GM12878 (cell line): ENCODE results near the gene GMCL2. TPM values are rescaled to one million over a fixed set of nuclear protein-coding genes. Genes with fewer than 3 reads are reported as not detected.

Experiments
- ATF3 ChIP-seq: IDR thresholded peaks from 2 replicates; pipeline ENCODE4 v1.6.1; 2011; ENCODE audit warnings: low read depth, mild to moderate bottlenecking, low read length, moderate library complexity, borderline replicate concordance; ENCODE audit errors: extremely low read depth
- BRCA1 ChIP-seq: IDR thresholded peaks from 2 replicates; pipeline ENCODE4 v1.6.1; 2011; ENCODE audit warnings: low read depth, low read length, improper control_type of control experiment
- CHD4 ChIP-seq: fragments of 200-600 bp; sonication (generic); IDR thresholded peaks from 2 replicates; pipeline ENCODE4 v1.6.1; 2016; ENCODE audit warnings: mild to moderate bottlenecking
- ETV6 ChIP-seq, 2 experiments: fragments of 450-650 bp in 1 of 2; IDR thresholded peaks in 1 of 2; conservative IDR thresholded peaks in 1 of 2; 2 replicates each; pipeline ENCODE4 v1.6.1; 2014; ENCODE audit warnings: antibody characterized with exemption in 1 of 2, borderline replicate concordance in 1 of 2, low read depth in 1 of 2, mild to moderate bottlenecking in 1 of 2, moderate library complexity in 1 of 2
- FOXK2 ChIP-seq: fragments of 450-650 bp; IDR thresholded peaks from 2 replicates; pipeline ENCODE4 v1.6.1; 2017; ENCODE audit warnings: mild to moderate bottlenecking, moderate library complexity
- JUNB ChIP-seq: IDR thresholded peaks from 2 replicates; pipeline ENCODE4 v1.6.1; 2016; ENCODE audit warnings: antibody characterized with exemption, mild to moderate bottlenecking
- KAT2A ChIP-seq: conservative IDR thresholded peaks from 2 replicates; pipeline ENCODE4 v1.6.1; 2011; ENCODE audit warnings: low read depth, low read length; ENCODE audit not compliant: control insufficient read depth
- KLF5 ChIP-seq: fragments of 450-650 bp; IDR thresholded peaks from 2 replicates; pipeline ENCODE4 v1.6.1; 2014; ENCODE audit warnings: mild to moderate bottlenecking; ENCODE audit not compliant: partially characterized antibody
- LARP7 ChIP-seq: fragments of 450-650 bp; IDR thresholded peaks from 2 replicates; pipeline ENCODE4 v1.6.1; 2017; ENCODE audit warnings: mild to moderate bottlenecking
- NRF1 ChIP-seq: conservative IDR thresholded peaks from 2 replicates; pipeline ENCODE4 v1.6.1; 2011; ENCODE audit warnings: mild to moderate bottlenecking, low read depth, low read length, improper control_type of control experiment
- PAX8 ChIP-seq: fragments of 450-650 bp; IDR thresholded peaks from 2 replicates; pipeline ENCODE4 v1.6.1; 2017; ENCODE audit warnings: mild to moderate bottlenecking, moderate library complexity
- RBBP5 ChIP-seq: fragments of 200-600 bp; sonication (generic); conservative IDR thresholded peaks from 2 replicates; pipeline ENCODE4 v1.6.1; 2016
- SIN3A ChIP-seq: IDR thresholded peaks from 2 replicates; pipeline ENCODE4 v1.6.1; 2012; ENCODE audit warnings: low read depth, low read length, improper control_type of control experiment
- STAT1 ChIP-seq: fragments of 450-650 bp; conservative IDR thresholded peaks from 2 replicates; pipeline ENCODE4 v1.6.1; 2014; ENCODE audit warnings: antibody characterized with exemption, mild to moderate bottlenecking
- STAT3 ChIP-seq: IDR thresholded peaks from 2 replicates; pipeline ENCODE4 v1.6.1; 2011; ENCODE audit warnings: low read depth, low read length, improper control_type of control experiment
- SUPT20H ChIP-seq: IDR thresholded peaks from 2 replicates; pipeline ENCODE4 v1.6.1; 2011; ENCODE audit warnings: low read depth, mild to moderate bottlenecking, low read length, moderate library complexity, borderline replicate concordance; ENCODE audit not compliant: control insufficient read depth
- SUZ12 ChIP-seq: fragments of 200-600 bp; sonication (generic); IDR thresholded peaks from one replicate; pipeline ENCODE4 v1.6.1; 2018; ENCODE audit warnings: antibody characterized with exemption, mild to moderate bottlenecking; ENCODE audit not compliant: unreplicated experiment
- TCF12 ChIP-seq: IDR thresholded peaks from 2 replicates; pipeline ENCODE4 v1.6.1; 2011; ENCODE audit warnings: low read depth, mild to moderate bottlenecking, low read length
- USF2 ChIP-seq: IDR thresholded peaks from 2 replicates; pipeline ENCODE4 v1.6.1; 2011; ENCODE audit warnings: low read depth, low read length, improper control_type of control experiment, borderline replicate concordance
- YBX1 ChIP-seq: fragments of 450-650 bp; IDR thresholded peaks from 2 replicates; pipeline ENCODE4 v1.6.1; 2016; ENCODE audit warnings: antibody characterized with exemption
- ZBED1 ChIP-seq: IDR thresholded peaks from 2 replicates; pipeline ENCODE4 v1.6.1; 2016; ENCODE audit warnings: borderline replicate concordance
- ZBTB33 ChIP-seq: fragments of 450-650 bp; IDR thresholded peaks from 2 replicates; pipeline ENCODE4 v1.6.1; 2017; ENCODE audit warnings: mild to moderate bottlenecking
- ZNF207 ChIP-seq: fragments of 450-650 bp; IDR thresholded peaks from 2 replicates; pipeline ENCODE4 v1.6.1; 2014; ENCODE audit warnings: antibody characterized with exemption, mild to moderate bottlenecking, borderline replicate concordance
- ZNF217 ChIP-seq: fragments of 450-650 bp; IDR thresholded peaks from 2 replicates; pipeline ENCODE4 v1.6.1; 2017; ENCODE audit warnings: antibody characterized with exemption, mild to moderate bottlenecking
- ZNF592 ChIP-seq: fragments of 450-650 bp; IDR thresholded peaks from 2 replicates; pipeline ENCODE4 v1.6.1; 2017; ENCODE audit warnings: mild to moderate bottlenecking, moderate library complexity
- polyA plus RNA-seq, 11 experiments: library from polyadenylated mRNA; depleted of rRNA in 4 of 11; unstranded in 6 of 11; stranded (reverse) in 5 of 11; fragments of >200 nt; fragmentation: Nextera tagmentation in 4 of 11; fragmentation: Illumina TruSeq in 1 of 11; extraction: Ambion mirVana in 4 of 11; extraction: Trizol in 1 of 11; gene quantifications; 1 replicate in 1 of 11; 2 replicates in 10 of 11; pipeline versions ENCODE4 v1.2.1 to v1.2.3, GENCODE V29; 2011 to 2016; ENCODE audit warnings: inconsistent platforms in 2 of 11, missing spikeins in 2 of 11, low read depth in 1 of 11
- total RNA-seq, 4 experiments: library from RNA; depleted of rRNA in 3 of 4; stranded (reverse); fragments of >200 nt in 3 of 4; fragmentation: Illumina TruSeq in 1 of 4; extraction: Trizol in 1 of 4; gene quantifications; 2 replicates each; pipeline versions ENCODE4 v1.2.1 to v1.2.3, GENCODE V29; 2013 to 2021

The GMCL2 gene
- total and polyA plus RNA-seq, 10 of the 15 experiments (the other 5 are each of a cell fraction or from before 2014, with no cell fraction given) = 0.07 TPM; not detected in 9

- TF ChIP-seq ETV6 (conservative IDR thresholded peaks at IDR 0.05 in 1 of 2, IDR thresholded peaks at IDR 0.05 in 1 of 2; ENCODE audit: borderline replicate concordance in 1 of 2, low read depth in 1 of 2) (no peak; a peak in 1 of 4 replicates), ZNF207 (no peak; the same call in 1 of the 2 replicates), FOXK2 (no peak), LARP7 (no peak), CHD4 (no peak), ZNF592 (no peak), BRCA1 (no peak), SUZ12 (no peak), PAX8 (no peak), STAT1 (no peak), RBBP5 (no peak), TCF12 (no peak), YBX1 (no peak), NRF1 (no peak), KLF5 (no peak), JUNB (no peak), ZBTB33 (no peak), USF2 (no peak; the same call in 1 of the 2 replicates), KAT2A (no peak), STAT3 (no peak), ZNF217 (no peak), ATF3 (peak; percentile 17; the same call in 1 of the 2 replicates), SIN3A (peak; percentile 86), ZBED1 (no peak), SUPT20H (no peak)
Observed at GRCh38 chr5:178153530-178154340, 33.4 kb downstream of the GMCL2 start, which contains the start of gene NHP2 (continued).
